DMS153 treated with DMSO at 0.1 percent for 48 hours (cell line): ENCODE data around the gene TRIP4.
A peak's percentile ranks its signal among the peaks of the same experiment; 100 is the strongest.
"Not testable (repeated sequence)": the region's sequence is repeated elsewhere in the genome, so short reads cannot be mapped to it uniquely, and the experiment has no call there.

Experiments
- DNase-seq: peaks from one replicate; lab custom pipeline; 2025; ENCODE audit not compliant: unreplicated experiment; lab: John Stamatoyannopoulos, UW

TRIP4 gene

GRCh38 chr15:64381000-64381751, 6.5 kb upstream of the TRIP4 start, which contains the start of gene PCLAF:
PCLAF (minus strand) TSS chr15:64381441; CDS start chr15:64381371, 70 bp downstream.
- DNase-seq = peak; percentile 32

- no peak for DNase-seq
Measured at GRCh38 chr15:64383760-64384159, 3.9 kb upstream of the TRIP4 start.

DNA sequence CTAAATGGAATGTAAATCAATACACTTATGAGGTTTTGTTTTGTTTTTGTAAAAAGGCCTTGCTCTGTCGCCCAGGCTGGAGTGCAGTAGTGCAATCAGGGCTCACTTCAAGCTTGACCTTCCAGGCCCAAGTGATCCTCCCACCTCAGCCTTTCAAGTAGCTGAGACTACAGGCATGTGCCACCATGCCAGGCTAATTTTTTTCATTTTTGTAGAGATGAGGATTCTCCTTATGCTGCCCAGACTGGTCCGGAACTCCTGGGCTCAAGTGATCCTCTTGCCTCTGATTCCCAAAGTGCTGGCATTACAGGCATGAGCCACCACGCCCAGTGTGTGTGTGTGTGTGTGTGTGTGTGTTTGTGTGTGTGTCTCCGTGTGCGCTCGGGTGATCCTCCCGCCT, 1.3 kb upstream of the TRIP4 start:
- DNase-seq = no peak

DNA sequence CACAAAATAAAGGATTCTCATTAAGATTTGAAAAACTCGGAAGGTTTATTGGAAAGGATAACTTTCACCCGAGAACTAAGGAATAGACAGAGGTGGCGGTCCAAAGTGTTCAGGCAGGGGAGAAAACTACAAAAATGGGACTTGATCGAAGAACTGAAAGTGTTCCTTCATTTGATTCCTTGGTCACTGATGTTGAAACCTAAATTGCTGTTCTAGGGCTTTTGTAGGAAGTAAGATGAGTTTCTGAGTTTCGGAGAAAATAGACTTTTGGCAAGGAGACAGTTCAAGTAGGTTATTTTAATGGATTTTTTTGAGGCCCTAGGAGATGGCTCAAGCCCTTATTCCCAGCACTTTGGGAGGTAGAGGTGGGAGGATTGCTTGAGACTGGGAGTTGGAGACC, 1.4 kb downstream of the TRIP4 start:
- no peak for DNase-seq

DNA sequence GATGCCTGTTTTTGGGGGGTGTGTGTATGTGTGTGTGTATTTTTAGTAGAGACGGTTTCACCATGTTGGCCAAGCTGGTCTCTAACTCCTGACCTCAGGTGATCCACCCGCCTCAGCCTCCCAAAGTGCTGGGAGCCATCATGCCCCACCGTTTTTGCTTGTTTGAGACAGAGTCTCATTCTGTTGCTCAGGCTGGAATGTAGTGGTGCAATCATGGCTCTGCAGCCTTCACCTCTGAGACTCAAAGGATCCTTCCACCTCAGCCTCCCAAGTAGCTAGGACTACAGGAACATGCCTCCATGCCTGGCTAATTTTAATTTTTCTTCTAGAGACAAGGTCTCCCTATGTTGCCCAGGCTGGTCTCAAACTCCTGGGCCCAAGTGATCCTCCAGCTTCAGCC, 4.8 kb downstream of the TRIP4 start:
- not testable (repeated sequence) for DNase-seq

GRCh38 chr15:64396789-64397188, 9.2 kb downstream of the TRIP4 start:
- no peak for DNase-seq

GRCh38 chr15:64398575-64398974, 10.9 kb downstream of the TRIP4 start:
- no peak for DNase-seq

GRCh38 chr15:64400583-64400982, 12.9 kb downstream of the TRIP4 start:
- no peak for DNase-seq

GRCh38 chr15:64412216-64412615, 24.6 kb downstream of the TRIP4 start:
- no peak for DNase-seq

GRCh38 chr15:64422697-64423096, 35.1 kb downstream of the TRIP4 start:
- no peak for DNase-seq

GRCh38 chr15:64423970-64424369, 36.3 kb downstream of the TRIP4 start:
- DNase-seq = no peak

DNA sequence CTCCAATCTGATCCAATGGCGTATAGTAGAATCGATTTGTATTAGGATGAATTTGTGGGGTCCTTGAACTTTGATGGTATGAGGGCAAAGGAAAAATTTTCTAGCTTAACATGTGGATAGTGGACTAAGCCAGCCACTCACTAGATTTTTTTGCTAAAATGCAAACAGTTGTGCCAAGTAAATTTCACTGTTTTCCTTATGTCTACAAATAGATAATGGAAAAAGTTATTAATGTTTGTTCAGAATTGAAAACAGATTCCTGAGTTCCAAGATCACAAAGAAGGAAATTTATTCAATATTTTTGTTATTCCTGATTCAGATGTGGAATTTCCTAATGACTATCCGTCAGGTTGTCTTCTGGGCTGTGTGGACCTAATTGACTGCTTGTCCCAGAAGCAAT, 37.6 kb downstream of the TRIP4 start:
- DNase-seq = no peak

GRCh38 chr15:64426845-64427465, 39.3 kb downstream of the TRIP4 start:
- DNase-seq = no peak

DNA sequence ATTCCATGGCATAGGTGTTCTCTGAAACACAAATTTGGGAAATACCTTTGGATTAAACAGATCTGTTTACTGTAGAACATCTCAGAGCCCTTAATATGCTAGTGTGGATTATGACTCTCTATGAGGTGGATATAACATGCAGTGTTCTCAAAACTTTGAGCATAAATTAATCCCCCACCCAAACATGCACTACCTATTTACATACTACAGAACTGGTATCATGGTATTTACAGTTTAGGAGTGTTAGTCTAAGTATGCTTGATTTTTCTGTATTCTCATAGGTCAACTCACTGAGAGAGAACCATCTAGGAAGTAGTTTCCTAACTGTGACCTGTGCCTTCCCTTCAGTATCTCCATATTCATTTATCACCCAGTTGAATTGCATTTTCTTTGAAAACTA, 41.8 kb downstream of the TRIP4 start:
- no peak for DNase-seq

GRCh38 chr15:64430000-64430735, 42.5 kb downstream of the TRIP4 start:
- DNase-seq = no peak

- no peak for DNase-seq
Measured at GRCh38 chr15:64437982-64438381, 50.3 kb downstream of the TRIP4 start.

GRCh38 chr15:64438653-64439447, 51.2 kb downstream of the TRIP4 start:
- DNase-seq = no peak

GRCh38 chr15:64441852-64442251, 54.2 kb downstream of the TRIP4 start:
- no peak for DNase-seq

- no peak for DNase-seq
Measured at GRCh38 chr15:64443016-64443415, 55.4 kb downstream of the TRIP4 start.

GRCh38 chr15:64443747-64444621, 56.3 kb downstream of the TRIP4 start:
- no peak for DNase-seq
